K562 (cell line): ENCODE data around the gene HS3ST4. TPM values are rescaled to one million over a fixed set of nuclear protein-coding genes. Genes with fewer than 3 reads are reported as not detected.

Source experiments
- ATAC-seq: fragments of 200-7000 bp; cut with Tn5 transposase; 3 replicates; pipeline ENCODE4 v1.9.1; 2020; ENCODE audit warnings: moderate library complexity
- BruUV-seq: library from RNA; stranded (reverse); fragments of 400-500 nt; replicated peaks from 2 replicates; lab custom pipeline; 2021; lab: Mats Ljungman, UMichigan
- CTCF ChIA-PET: fragments of 300-600 bp; formaldehyde crosslinking; extraction: SDS; loops from one replicate; lab custom pipeline; 2021; ENCODE audit warnings: low intra/inter-chr PET ratio; lab: Yijun Ruan, JAX
- POLR2A ChIA-PET: fragments of 300-600, 350-650 bp; sonication (Branson Sonifier 250); formaldehyde crosslinking; extraction: SDS; loops from one replicate; lab custom pipeline; 2021; ENCODE audit warnings: antibody characterized with exemption, inconsistent platforms; lab: Yijun Ruan, JAX
- DNase-seq, 4 experiments: peaks; one replicate each; pipeline versions ENCODE4 v3.0.0 to v3.0.0-alpha.2; 2011 to 2018; ENCODE audit warnings: low spot score in 3 of 4, mixed read lengths in 3 of 4; ENCODE audit errors: extremely low read depth in 1 of 4
- FAIRE-seq: peaks from 2 replicates; lab custom pipeline; 2011; peaks lifted over from hg19 to GRCh38; lab: Jason Lieb, UNC
- H2AFZ ChIP-seq: 2 replicates; pipeline ENCODE4 v1.6.0; 2011; ENCODE audit warnings: low read depth, low read length, control low read depth, inconsistent platforms
- H3K27ac ChIP-seq: fragments of 200-600 bp; 3 replicates; pipeline ENCODE4 v1.8.0; 2011; ENCODE audit warnings: low read depth, mild to moderate bottlenecking, control low read depth, inconsistent platforms, low read length, moderate library complexity, mixed read lengths; ENCODE audit errors: extremely low read depth
- H3K27me3 ChIP-seq, 2 experiments: fragments of 300-600 bp in 1 of 2; 2 replicates in 1 of 2; 3 replicates in 1 of 2; pipeline versions ENCODE4 v1.6.0 to v1.8.0; 2011; ENCODE audit warnings: inconsistent platforms in 2 of 2, low read length in 2 of 2, mild to moderate bottlenecking in 1 of 2, mixed read lengths in 1 of 2, moderate library complexity in 1 of 2; ENCODE audit not compliant: control insufficient read depth in 2 of 2, insufficient read depth in 2 of 2
- H3K36me3 ChIP-seq: fragments of 300-600 bp; 3 replicates; pipeline ENCODE4 v1.8.0; 2011; ENCODE audit warnings: mild to moderate bottlenecking, low read length, inconsistent platforms; ENCODE audit not compliant: control insufficient read depth, insufficient read depth
- H3K4me1 ChIP-seq, 2 experiments: fragments of 200-600 bp in 1 of 2; replicated peaks in 1 of 2; 2 replicates in 1 of 2; 3 replicates in 1 of 2; pipeline versions ENCODE4 v1.5.1 to v1.8.0; 2011; ENCODE audit warnings: inconsistent platforms in 2 of 2, low read length in 2 of 2, mild to moderate bottlenecking in 1 of 2, mixed read lengths in 1 of 2, moderate library complexity in 1 of 2; ENCODE audit not compliant: control insufficient read depth in 2 of 2, insufficient read depth in 2 of 2
- H3K4me2 ChIP-seq: 2 replicates; pipeline ENCODE4 v1.6.1; 2011; ENCODE audit warnings: low read length, control low read depth, inconsistent platforms, mixed read lengths; ENCODE audit not compliant: insufficient read depth
- H3K4me3 ChIP-seq: fragments of 200-600 bp; sonication (generic), shearing (Covaris generic); 2 replicates; pipeline ENCODE4 v1.5.1; 2016; ENCODE audit warnings: control low read depth, inconsistent platforms
- H3K79me2 ChIP-seq: fragments of 200-600 bp; 3 replicates; pipeline ENCODE4 v1.8.0; 2011; ENCODE audit warnings: low read length, inconsistent platforms; ENCODE audit not compliant: control insufficient read depth, insufficient read depth
- H3K9ac ChIP-seq, 2 experiments: 2 replicates each; pipeline versions ENCODE4 v1.6.0 to v1.6.1; 2011; ENCODE audit warnings: low read depth in 2 of 2, low read length in 2 of 2, control low read depth in 1 of 2, inconsistent platforms in 1 of 2, mild to moderate bottlenecking in 1 of 2, mixed read lengths in 1 of 2; ENCODE audit not compliant: insufficient read depth in 1 of 2
- H3K9me1 ChIP-seq: one replicate; pipeline ENCODE4 v1.6.0; 2011; ENCODE audit warnings: inconsistent platforms, mild to moderate bottlenecking, low read length, moderate library complexity; ENCODE audit not compliant: control insufficient read depth, insufficient read depth
- H3K9me3 ChIP-seq: replicated peaks from 2 replicates; pipeline ENCODE4 v1.5.1; 2011; ENCODE audit warnings: low read depth, low read length, inconsistent platforms; ENCODE audit not compliant: control insufficient read depth, insufficient read depth
- H4K20me1 ChIP-seq: replicated peaks from 2 replicates; pipeline ENCODE4 v1.6.1; 2011; ENCODE audit warnings: low read length, inconsistent platforms, mixed read lengths; ENCODE audit not compliant: control insufficient read depth, insufficient read depth
- CBX5 ChIP-seq: IDR thresholded peaks from 2 replicates; pipeline ENCODE4 v1.6.1; 2014; ENCODE audit warnings: low read depth, borderline replicate concordance
- CREB1 ChIP-seq, 2 experiments: sonication (generic) in 1 of 2; formaldehyde crosslinking in 1 of 2; IDR thresholded peaks; 2 replicates each; pipeline versions ENCODE4 v1.6.1 to v1.8.0; 2012 to 2022; ENCODE audit warnings: inconsistent platforms in 1 of 2, mild to moderate bottlenecking in 1 of 2, missing genetic modification reagents in 1 of 2, moderate library complexity in 1 of 2
- HOMEZ ChIP-seq: fragments of 250-450 bp; sonication (Bioruptor Pico); IDR thresholded peaks from 2 replicates; pipeline ENCODE4 v1.4.0; 2020; ENCODE audit warnings: mild to moderate bottlenecking, moderate library complexity
- SPI1 ChIP-seq: IDR thresholded peaks from 2 replicates; pipeline ENCODE4 v1.6.1; 2011; ENCODE audit warnings: low read depth, low read length, control low read depth, borderline replicate concordance
- WHSC1 ChIP-seq: IDR thresholded peaks from one replicate; pipeline ENCODE4 v1.6.1; 2012; ENCODE audit warnings: low read length, control low read depth, inconsistent platforms
- XRCC5 ChIP-seq: fragments of 200-400 bp; formaldehyde crosslinking; IDR thresholded peaks from 2 replicates; pipeline ENCODE4 v1.6.1; 2017; ENCODE audit warnings: low read depth, mild to moderate bottlenecking, low read length
- ZBTB33 ChIP-seq: sonication (generic); formaldehyde crosslinking; IDR thresholded peaks from 2 replicates; pipeline ENCODE4 v1.8.1; 2023; ENCODE audit warnings: mild to moderate bottlenecking, missing genetic modification reagents
- WGBS: fragments of 100-300 bp; shearing (Covaris generic); methylation state at CpG from one replicate; pipeline ENCODE4 v1.1.6; 2016; ENCODE audit warnings: low coverage, mixed read lengths; ENCODE audit not compliant: insufficient coverage; ENCODE audit errors: missing lambda C conversion rate; 5-methylcytosine and 5-hydroxymethylcytosine counted together
- in situ Hi-C: fragments of 300-500 bp; cut with MboI; formaldehyde crosslinking; loops from 4 replicates; pipeline ENCODE4 v1.15.0; 2018; ENCODE audit warnings: inconsistent platforms, mixed read lengths
- intact Hi-C: fragments of 100-400 bp; cut with micrococcal nuclease; formaldehyde crosslinking; loops from 2 replicates; pipeline ENCODE4 v1.14.2; 2022
- polyA plus RNA-seq, 8 experiments: library from polyadenylated mRNA; depleted of rRNA in 4 of 8; stranded (reverse) in 5 of 8; unstranded in 3 of 8; fragments of >200 nt; fragmentation: Nextera tagmentation in 2 of 8; fragmentation: Illumina TruSeq in 1 of 8; extraction: Ambion mirVana in 2 of 8; extraction: Trizol in 1 of 8; gene quantifications; 2 replicates each; pipeline versions ENCODE4 v1.2.1 to v1.2.3, GENCODE V29; 2011 to 2014; ENCODE audit warnings: inconsistent platforms in 1 of 8, missing spikeins in 1 of 8
- total RNA-seq, 7 experiments: library from RNA; depleted of rRNA in 6 of 7; stranded (reverse); fragments of >200 nt in 6 of 7; fragmentation: Illumina TruSeq in 2 of 7; extraction: Trizol in 2 of 7; gene quantifications; 2 replicates each; pipeline versions ENCODE4 v1.2.1 to v1.2.3, GENCODE V29; 2011 to 2021; ENCODE audit warnings: low replicate concordance in 1 of 7
- TF ChIP-seq, protein P1 (sequence below): sonication (generic); formaldehyde crosslinking; IDR thresholded peaks from 2 replicates; pipeline ENCODE4 v1.4.0; 2020; ENCODE audit warnings: mild to moderate bottlenecking, missing genetic modification reagents

Gene HS3ST4
- total and polyA plus RNA-seq, 9 of the 15 experiments (the other 6 are each of a cell fraction or from before 2014, with no cell fraction given), result not detected

DNA sequence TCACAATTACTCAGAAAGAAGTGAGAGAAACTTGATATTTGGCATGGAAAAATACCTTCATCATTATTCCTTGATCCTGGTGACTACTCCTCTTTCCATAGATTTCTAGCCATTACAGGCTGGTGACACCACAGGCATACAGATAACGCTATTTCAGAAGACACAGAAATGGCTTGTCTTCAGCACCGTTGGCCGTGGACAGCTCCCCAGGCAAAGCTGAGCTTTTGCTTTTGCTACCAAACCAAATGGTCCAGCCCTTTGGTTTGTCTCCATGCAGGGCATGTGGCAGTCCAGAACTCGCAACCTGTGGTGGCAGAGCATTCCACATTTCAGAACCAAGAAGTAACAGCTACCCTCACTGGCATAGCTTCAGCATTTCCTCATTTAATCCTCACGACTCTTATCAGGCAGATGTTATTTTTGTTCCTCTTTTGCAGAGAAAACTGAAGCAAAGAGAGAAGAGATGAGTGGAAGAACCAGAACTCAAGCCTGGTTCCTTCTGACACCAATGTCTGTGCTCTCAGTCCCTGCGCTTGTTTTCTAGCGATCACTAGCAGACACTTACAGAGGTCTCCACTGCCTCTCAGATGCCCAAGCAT is 55.5 kb downstream of the HS3ST4 start (continued):
- TF ChIP-seq HOMEZ (CRISPR knock-in tag) (no peak), SPI1 (peak; percentile 34; the same call in 1 of the 2 replicates)
- TF ChIP-seq, all 486 proteins: peak for 8

DNA sequence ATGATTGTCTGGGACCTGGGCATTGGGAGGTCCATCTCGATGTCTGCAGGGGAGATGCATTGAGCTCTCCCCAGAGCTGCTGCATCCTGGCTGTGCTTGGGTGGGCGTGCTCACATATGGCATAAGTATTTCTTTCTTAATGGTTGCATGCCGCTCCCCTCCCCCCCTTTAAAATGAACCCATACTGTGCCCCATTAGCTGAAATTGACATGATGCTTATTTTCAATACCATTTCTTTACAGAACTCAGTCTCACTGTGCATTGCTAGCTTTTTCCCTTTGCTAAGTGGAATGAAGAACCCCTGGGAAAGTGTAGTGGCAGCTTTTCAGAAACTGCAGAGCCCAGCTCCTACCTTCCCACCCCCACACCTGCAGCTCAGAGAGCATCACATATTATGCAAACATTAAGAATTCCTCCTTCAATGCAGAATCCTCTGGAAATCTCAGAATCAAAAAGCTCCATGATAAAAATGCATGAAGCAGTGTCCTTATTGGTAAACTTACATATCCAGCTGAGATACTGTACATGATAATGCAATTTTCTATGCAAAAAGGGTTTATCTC is 56.4 kb downstream of the HS3ST4 start:
- no peak overlapping the region for H3K9ac ChIP-seq
- ATAC-seq (no peak), DNase-seq (no peak), FAIRE-seq (no peak)
- ChIA-PET POLR2A (interaction anchor here (0.9 kb wide), 1 partner anchor 25 kb away, joined by 3 read pairs; no protein-coding TSS in a partner anchor), CTCF (no interaction called here)
- no peak overlapping the region for H2AFZ ChIP-seq
- no peak overlapping the region for H3K4me2 ChIP-seq
- no peak overlapping the region for H3K27ac ChIP-seq
- no peaks in the 10 kb centered on the region for H3K9me3 ChIP-seq
- no TSS peak for BruUV-seq
- WGBS, result 0% methylated on average over 3 of the region's 3 CpGs
- no peaks in the 10 kb centered on the region for H3K79me2 ChIP-seq
- H3K9me1 ChIP-seq, result no peaks in the 10 kb centered on the region
- no peaks in the 10 kb centered on the region for H3K36me3 ChIP-seq
- intact Hi-C loops (no loop called here), in situ Hi-C loops (no loop called here)
- TF ChIP-seq, protein P1, sequence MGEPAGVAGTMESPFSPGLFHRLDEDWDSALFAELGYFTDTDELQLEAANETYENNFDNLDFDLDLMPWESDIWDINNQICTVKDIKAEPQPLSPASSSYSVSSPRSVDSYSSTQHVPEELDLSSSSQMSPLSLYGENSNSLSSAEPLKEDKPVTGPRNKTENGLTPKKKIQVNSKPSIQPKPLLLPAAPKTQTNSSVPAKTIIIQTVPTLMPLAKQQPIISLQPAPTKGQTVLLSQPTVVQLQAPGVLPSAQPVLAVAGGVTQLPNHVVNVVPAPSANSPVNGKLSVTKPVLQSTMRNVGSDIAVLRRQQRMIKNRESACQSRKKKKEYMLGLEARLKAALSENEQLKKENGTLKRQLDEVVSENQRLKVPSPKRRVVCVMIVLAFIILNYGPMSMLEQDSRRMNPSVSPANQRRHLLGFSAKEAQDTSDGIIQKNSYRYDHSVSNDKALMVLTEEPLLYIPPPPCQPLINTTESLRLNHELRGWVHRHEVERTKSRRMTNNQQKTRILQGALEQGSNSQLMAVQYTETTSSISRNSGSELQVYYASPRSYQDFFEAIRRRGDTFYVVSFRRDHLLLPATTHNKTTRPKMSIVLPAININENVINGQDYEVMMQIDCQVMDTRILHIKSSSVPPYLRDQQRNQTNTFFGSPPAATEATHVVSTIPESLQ, result no peak
- TF ChIP-seq ZBTB33 (CRISPR knock-in tag) (no peak), CREB1 (IDR thresholded peaks at IDR 0.05) (no peak), CREB1 (CRISPR knock-in tag; IDR thresholded peaks at IDR 0.05) (no peak), XRCC5 (no peak), CBX5 (no peak), WHSC1 (no peak)
- H4K20me1 ChIP-seq, result no peaks in the 10 kb centered on the region
- no peaks in the 10 kb centered on the region for H3K4me1 ChIP-seq
- H3K4me3 ChIP-seq, result no peak overlapping the region
- no peaks in the 10 kb centered on the region; a peak in 1 of 5 replicates for H3K27me3 ChIP-seq
